GM23338 (cell line): ENCODE results near the gene FTCD. TPM values are rescaled to one million over a fixed set of nuclear protein-coding genes. Genes with fewer than 3 reads are reported as not detected.

Source experiments
- polyA plus RNA-seq: library from polyadenylated mRNA; unstranded; fragments of >200 nt; fragmentation: Nextera tagmentation; extraction: Ambion mirVana; gene quantifications from 2 replicates; pipeline ENCODE4 v1.2.1, GENCODE V29; 2016
- total RNA-seq: library from RNA; depleted of rRNA; stranded (reverse); fragments of >200 nt; shearing (Covaris generic); gene quantifications from 2 replicates; pipeline ENCODE4 v1.2.3, GENCODE V29; 2014; rRNA removed

Gene FTCD
- total and polyA plus RNA-seq, 2 experiments from 2014 or later = 0.90 to 2.3 TPM

Other genes with a start within 250 kb of the FTCD start
- gene COL6A1, start 173.8 kb downstream of the FTCD start, total RNA-seq = 151 and 180 TPM in 2 replicates
- 76.0 and 84.5 TPM in 2 replicates for gene COL6A1, start 173.8 kb downstream of the FTCD start, polyA plus RNA-seq
- gene COL6A2, start 57.5 kb downstream of the FTCD start, total RNA-seq = 68.5 and 89.2 TPM in 2 replicates
- 28.4 and 31.8 TPM in 2 replicates for gene COL6A2, start 57.5 kb downstream of the FTCD start, polyA plus RNA-seq
- gene SPATC1L, start 28.9 kb upstream of the FTCD start, total RNA-seq = 30.7 and 37.6 TPM in 2 replicates
- 69.6 and 70.2 TPM in 2 replicates for gene SPATC1L, start 28.9 kb upstream of the FTCD start, polyA plus RNA-seq
- 216 and 237 TPM in 2 replicates for gene LSS, start 73.2 kb upstream of the FTCD start, total RNA-seq
- 49.3 and 55.0 TPM in 2 replicates for gene LSS, start 73.2 kb upstream of the FTCD start, polyA plus RNA-seq
- gene MCM3AP, start 130.0 kb upstream of the FTCD start, total RNA-seq = 123 and 167 TPM in 2 replicates
- 39.2 and 44.4 TPM in 2 replicates for gene MCM3AP, start 130.0 kb upstream of the FTCD start, polyA plus RNA-seq
- gene YBEY, start 130.8 kb upstream of the FTCD start, total RNA-seq = 31.8 and 33.0 TPM in 2 replicates
- 28.1 and 34.0 TPM in 2 replicates for gene YBEY, start 130.8 kb upstream of the FTCD start, polyA plus RNA-seq
- 14.9 and 17.7 TPM in 2 replicates for gene C21orf58, start 168.3 kb upstream of the FTCD start, total RNA-seq
- 22.4 and 23.9 TPM in 2 replicates for gene C21orf58, start 168.3 kb upstream of the FTCD start, polyA plus RNA-seq
- 38.4 and 39.6 TPM in 2 replicates for gene PCNT, start 168.6 kb upstream of the FTCD start, total RNA-seq
- 39.6 and 46.1 TPM in 2 replicates for gene PCNT, start 168.6 kb upstream of the FTCD start, polyA plus RNA-seq